Thyroid gland (tissue), 4 donors: Measurements from ENCODE around the gene LUC7L.

Source experiments
- CTCF ChIP-seq, 6 experiments: fragments of 200-600 bp in 3 of 6; fragments of 450-650 bp in 3 of 6; sonication (generic) in 3 of 6; IDR thresholded peaks; one replicate each; pipeline ENCODE4 v1.5.1; 2016 to 2019; ENCODE audit warnings: antibody characterized with exemption in 6 of 6, mild to moderate bottlenecking in 2 of 6, inconsistent platforms in 1 of 6, moderate library complexity in 1 of 6
- POLR2A ChIP-seq, 2 donors: fragments of 450-650 bp; IDR thresholded peaks; one replicate each; pipeline ENCODE4 v1.6.1; 2017; ENCODE audit warnings: antibody characterized with exemption in 2 of 2, mild to moderate bottlenecking in 2 of 2, moderate library complexity in 1 of 2

GRCh38 chr16:255183-255582 is 25.9 kb upstream of the LUC7L start:
- no peak for TF ChIP-seq CTCF (IDR thresholded peaks at IDR 0.05)
- TF ChIP-seq POLR2A (IDR thresholded peaks at IDR 0.05), result no peak
